ENCODE results near the gene NEK6.

NEK6 gene

DNA sequence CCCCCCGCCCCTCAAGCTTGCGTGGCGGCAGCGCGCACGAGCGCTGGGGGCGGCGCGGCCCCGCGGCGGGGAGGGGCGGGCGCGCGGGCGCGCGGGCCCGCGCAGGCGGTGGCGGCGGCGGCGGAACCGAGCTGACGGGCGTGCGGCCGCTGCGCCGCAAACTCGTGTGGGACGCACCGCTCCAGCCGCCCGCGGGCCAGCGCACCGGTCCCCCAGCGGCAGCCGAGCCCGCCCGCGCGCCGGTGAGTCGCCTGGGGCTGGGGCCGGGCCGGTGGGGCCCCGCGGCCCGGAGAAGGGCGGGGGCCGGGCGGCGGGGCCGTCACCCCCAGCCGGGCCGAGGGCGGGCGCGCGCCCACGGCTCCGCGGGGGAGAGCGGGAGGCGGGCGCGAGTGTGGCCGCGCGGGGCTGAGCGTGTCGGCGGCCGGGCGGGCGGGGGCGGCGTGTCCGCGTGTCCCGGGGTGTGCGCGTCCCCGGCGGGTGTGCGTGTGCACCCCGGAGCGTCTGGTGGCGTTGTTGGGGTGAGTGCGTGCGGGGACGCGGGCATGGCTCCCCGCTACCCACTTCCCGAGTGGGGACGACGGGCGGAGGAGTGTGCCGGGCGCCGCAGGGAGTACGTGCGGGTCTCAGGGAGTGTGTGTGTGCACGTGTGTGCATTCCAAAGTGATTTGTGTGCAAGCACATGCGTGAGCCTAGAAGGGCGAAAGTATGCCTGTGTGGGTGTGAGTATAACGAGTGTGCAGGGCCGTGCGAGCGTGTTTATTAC lies at the start of gene NEK6:
Gene NEK6, plus strand, starts transcription at position 106 of the 763 bp plus-strand sequence. CDS start 44,016 bp downstream, outside the sequence.
- peak; percentile 56 for DNase-seq (ENCODE audit: low spot score)

DNA sequence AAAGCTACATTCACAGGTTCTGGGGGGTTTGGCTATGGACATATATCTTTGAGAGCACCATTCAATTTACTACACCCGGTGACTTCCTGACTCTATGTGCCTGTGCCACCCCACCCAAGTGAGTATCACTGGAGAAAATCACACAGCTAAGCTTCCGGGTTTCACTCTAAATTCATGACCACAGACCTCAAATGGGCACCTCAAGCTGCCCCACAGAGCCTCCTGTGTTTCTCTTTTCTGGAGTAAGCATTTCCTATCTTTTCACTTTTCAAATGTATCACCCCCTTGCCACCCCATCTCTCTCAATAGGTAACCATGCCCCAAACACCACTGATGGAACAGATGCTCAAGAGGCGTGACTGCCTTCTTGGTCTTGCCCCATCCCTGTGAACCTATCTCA lies 49.2 kb upstream of the NEK6 start:
- DNase-seq (ENCODE audit: low spot score), result no peak

DNA sequence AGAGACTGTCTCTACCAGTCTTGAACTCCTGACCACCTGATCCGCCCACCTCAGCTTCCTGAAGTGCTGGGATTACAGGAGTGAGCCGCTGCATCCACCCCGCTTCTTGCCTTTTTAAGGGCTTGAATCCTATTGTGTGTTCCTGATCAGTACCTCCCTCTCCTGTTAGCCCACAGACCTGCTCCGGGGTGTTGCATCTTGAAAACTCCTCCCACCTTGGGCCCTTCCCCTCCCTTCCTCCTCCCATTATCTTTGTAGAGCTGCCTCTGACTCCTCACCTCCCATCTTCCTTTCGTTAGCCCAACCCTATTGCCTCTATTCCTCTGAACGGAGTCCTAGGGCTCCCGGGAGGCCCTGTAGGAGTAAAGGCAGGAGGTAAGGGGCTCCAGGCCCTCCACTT lies 48.5 kb upstream of the NEK6 start:
- DNase-seq (ENCODE audit: low spot score), result no peak

DNA sequence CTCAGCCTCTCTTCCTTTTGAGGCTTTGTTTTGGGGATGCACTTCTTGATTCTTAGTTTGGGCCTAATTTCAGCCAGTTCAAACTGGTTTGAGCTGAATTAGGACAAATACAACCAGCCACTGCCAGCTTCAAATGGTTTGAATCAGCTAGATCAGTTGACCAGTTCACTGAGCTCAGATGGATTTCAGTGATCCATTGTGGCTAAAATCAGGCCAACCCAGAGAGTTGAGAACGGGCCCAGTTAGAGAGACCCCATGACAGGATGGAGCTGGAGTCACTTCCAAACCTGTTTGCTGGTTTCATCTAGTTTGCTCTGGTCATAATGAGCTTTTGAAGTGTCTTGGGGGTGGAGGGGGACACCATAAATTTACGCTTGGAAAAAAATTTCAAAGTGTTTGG lies 48.0 kb upstream of the NEK6 start:
- DNase-seq (ENCODE audit: low spot score), result no peak

DNA sequence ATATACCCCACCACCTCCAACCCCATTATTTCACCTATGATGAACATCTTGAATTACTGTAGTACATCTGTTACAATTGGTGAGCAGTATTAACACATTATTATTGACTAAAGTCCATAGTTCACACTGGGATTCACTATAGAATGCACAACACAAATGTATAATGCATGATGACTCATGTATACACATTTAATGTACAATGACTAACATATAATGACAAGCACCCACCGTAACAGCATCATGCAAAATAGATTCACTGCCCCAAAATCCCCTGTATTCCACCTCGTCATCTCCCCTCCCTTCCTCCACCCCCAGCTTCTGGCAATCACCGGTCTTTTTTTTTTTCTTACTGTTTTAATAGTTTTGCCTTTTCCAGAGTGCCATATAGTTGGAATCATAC lies 47.1 kb upstream of the NEK6 start:
- DNase-seq (ENCODE audit: low spot score), result no peak

DNA sequence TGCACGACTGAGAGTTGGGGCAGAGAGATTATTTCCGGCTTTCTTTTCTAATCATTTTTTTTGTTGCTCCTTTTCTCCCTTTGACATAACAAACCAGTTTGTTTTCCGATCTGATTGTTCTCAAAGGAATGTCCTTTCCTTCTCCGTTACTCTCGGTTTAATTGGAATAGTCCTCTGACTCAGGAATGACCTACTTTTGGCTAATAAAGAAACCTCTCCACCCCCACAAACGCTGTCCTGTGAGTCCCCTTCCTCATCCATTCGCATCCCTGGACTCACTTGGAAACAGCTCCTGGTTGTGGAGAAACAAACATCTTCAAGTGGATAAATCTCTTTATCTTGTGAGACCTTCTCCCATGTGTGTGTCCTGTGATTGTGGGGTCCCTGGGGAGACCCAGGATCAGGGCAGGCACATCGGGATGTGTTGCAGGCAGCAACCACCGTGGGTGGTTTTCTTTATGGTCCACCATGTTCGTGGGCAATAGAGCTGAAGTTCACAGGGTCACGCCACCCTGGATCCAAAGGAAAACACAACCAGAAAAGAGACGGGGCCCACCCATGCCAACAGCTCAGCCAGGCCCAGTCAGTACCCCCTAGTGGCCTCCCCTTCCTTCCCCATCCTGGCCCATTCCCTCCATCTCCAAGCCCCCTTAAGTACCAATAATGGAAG lies 45.2 kb upstream of the NEK6 start:
- peak; percentile 70 for DNase-seq (ENCODE audit: low spot score)

DNA sequence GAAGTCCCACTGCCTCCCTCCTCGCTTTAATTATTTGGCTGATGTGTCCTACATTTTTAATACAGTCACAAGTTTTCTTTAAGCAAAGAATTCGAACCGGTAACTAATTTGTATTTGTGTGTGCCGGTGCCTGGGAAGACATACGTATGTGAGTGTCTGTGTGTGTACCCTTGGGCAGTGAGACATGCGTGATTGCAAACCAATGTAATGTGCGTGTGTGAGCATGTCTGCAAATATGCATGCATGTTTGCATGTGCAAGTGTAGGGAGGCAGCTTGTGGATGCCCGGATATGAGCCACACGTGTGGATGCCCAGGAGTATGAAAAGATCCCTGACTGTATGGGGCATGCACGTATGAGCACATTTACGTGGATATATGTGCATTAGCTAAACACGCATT lies 44.4 kb upstream of the NEK6 start:
- DNase-seq (ENCODE audit: low spot score), result no peak

DNA sequence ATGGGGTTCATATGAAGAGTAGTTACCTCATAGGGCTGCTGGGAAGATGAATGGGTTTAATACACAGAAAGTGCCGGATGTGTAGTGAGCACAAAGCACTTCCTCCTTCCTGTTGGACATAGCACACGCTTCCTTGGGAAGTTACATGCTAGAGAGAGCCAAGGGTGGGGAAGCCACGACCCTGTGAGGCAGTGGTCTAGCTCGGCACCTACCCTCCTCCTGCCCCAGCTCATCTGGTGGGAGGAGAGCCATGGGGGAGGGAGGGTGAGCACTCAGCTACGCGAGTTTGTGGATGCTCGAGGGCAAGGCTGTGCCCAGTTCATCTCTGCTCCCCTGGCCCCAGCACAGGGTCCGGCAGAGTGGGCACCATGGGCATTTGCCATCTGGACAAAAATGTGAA lies 43.6 kb upstream of the NEK6 start:
- DNase-seq (ENCODE audit: low spot score), result no peak

DNA sequence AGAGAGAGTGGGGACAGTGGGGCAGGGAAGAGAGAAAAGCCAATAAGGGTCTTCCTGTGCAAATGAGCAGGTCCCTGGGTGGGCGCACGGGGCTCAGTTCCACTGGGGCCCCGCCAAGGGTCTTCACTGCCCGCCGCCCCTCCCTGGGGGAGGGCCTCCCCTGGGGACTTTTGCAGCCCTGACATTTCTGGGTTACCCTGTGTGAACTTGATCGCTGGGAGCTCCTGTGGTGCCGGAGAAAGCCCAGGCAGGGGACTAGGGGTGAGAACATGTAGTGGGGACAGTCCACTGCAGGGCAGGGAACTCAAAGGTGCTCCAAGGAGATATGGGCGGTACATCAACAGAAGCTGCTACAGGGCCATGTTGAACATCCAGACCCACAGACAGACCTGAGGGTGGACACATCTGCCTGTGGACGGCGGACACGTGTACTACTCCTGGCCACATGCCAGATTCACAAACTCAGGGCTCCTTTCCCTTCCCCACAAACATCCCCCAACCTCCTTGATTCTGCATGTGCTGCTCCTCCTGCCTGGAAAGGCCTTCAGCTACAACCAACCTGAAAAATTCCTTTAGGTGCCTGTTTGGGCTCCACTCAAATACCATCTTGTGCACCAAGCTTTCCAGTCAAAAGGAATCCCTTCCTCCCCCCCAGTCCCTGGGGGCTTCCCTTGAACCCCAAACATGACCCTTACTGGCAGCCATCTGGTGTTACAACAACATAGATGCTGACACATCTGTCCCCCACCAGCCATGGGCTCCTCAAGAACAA lies 43.0 kb upstream of the NEK6 start:
- DNase-seq (ENCODE audit: low spot score), result no peak

DNA sequence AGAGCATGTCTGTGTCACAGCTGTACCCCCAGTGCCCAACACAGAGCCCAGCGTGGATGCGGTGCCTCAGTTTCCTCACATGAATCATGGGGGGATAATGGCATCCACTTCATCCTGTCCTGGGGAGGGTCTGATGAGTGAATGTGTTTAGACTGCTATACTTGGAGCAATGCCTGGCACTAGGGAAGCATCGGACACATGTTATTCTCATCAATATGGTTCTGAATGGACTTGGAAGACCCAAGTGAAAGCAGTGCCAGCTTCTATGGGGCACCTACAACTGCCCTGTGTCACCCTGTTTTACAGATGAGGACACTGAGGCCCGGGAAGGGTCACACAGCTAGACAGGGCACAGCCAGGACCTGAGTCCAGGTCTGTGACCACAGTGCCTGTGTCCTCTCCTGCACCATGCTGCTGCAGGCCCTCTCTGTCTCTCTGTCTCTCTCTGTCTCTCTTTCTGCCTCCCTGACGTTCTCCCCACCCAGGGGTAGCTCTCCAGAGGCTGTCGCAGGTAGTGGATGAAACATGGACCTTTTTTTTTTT lies 42.3 kb upstream of the NEK6 start:
- DNase-seq (ENCODE audit: low spot score), result no peak

DNA sequence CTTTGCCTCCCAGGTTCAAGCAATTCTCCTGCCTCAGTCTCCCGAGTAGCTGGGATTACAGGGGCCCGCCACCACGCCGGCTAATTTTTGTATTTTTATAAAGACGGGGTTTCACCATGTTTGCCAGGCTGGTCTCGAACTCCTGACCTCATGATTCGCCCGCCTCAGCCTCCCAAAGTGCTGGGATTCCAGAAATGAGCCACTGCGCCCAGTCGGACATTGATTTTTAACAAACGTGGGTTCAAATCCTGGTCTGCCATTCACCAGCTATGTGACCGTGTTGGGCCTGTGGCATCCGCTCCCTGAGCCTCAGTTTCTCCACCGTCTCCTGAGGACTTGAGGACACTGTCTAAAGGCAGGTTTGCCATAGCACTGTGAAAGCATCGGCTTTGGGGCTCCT lies 41.8 kb upstream of the NEK6 start:
- no peak for DNase-seq (ENCODE audit: low spot score)

DNA sequence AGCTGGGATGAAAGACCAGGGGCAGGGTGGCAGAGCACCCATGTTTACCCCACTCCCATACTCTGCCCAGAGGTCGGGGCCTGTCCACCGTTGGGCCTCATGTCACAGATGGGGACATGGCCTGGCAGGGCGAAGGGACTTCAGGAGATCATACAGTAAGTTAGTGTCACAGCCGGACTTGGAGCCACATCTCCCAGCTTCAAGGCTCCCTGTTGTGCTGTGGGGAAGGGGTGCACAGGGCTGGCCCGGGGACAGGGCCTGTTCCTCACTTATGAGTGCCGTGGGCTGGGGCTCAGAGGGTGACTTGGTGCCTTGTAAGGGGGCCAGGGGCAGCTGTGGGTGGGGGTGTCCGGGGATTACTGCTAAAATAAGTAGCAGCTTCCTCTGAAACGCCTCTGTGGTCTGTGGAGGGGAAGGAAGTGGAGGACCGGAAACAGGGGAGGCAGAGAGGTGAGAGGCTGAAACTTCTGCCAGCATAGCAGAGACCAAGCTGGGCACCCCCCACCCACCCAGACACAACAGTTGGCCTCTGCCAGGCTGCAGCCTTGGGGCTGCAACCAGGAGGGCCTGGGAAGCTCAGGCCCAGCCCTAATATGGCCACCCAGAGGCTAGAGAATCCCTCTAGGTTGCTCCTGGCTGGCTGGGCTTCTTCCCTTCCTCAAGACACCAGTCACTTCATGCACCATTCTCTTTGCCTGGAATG lies 41.1 kb upstream of the NEK6 start:
- DNase-seq (ENCODE audit: low spot score), result no peak

DNA sequence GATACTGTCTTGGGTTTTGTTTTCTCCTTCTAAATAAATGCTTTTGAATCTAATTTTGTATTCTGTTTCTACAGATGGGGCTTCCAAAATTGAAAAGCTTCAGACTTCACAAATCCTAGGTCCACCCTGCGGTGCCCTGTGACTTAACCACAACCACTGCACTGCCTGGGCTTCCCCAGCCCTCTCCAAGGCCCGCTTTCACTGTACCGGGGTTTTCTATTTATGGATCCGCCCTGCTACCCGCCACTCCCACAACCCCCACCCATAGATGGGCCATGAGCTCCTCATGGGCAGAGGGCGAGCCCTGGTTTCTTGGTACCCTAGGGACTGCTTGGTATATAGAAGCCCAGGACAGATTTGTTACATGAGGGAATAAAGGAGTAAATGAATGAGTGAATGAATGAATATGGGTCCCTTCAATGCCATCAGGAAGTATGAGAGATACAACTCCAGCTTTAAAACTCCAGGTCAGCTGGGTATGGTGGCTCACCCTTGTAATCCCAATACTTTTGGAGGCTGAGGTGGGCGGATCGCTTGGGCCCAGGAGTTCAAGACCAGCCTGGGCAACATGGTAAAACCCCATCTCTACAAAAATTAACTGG lies 39.8 kb upstream of the NEK6 start:
- DNase-seq (ENCODE audit: low spot score), result no peak

DNA sequence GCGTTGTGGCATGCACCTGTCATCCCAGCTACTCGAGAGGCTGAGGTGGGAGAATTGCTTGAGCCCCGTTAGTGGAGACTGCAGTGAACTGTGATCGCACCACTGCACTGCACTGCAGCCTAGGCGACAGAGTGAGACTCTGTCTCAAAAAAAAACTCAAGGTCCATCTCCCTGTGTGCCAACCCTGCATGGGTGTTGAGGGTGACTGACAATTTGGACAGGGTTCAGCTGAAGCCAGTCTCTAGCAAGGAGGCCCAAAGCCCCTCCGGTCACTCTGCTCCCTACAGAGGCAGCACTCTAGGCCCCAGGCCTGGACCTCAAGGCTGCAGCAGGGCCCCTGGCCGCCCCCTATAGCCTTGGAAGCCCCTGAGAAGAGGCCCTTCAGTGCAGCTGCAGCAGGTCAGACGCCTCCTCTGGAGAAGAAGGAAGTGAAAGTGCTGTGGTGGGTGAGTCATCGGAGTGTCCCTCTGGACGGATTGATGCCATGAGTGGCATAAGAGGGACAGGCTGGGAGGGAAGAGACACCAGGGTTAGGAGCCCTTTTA lies 39.2 kb upstream of the NEK6 start:
- peak; percentile 82 for DNase-seq (ENCODE audit: low spot score)

DNA sequence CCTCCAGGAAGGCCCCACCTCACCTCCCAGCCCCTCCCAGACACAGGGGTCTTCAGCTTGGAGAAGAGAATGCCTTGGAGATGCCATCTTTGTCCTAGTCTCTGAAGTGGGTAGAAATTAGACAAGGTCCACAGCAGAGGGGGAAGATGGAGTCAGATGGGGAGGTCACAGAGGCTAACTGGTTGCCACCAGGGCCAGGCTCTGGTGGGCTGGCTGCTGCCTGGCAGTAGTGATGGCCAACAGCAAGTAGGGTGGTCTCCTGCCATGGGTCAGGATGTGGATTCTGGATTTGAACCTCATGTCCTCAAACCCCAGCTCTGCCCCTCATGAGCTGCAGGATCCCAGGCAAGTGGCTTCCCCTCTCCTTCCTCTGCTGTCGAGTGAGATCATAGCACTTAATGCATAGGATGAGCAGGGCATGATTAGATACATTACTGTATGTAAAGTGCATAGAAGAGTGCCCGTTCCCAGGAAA lies 38.7 kb upstream of the NEK6 start:
- no peak for DNase-seq (ENCODE audit: low spot score)

DNA sequence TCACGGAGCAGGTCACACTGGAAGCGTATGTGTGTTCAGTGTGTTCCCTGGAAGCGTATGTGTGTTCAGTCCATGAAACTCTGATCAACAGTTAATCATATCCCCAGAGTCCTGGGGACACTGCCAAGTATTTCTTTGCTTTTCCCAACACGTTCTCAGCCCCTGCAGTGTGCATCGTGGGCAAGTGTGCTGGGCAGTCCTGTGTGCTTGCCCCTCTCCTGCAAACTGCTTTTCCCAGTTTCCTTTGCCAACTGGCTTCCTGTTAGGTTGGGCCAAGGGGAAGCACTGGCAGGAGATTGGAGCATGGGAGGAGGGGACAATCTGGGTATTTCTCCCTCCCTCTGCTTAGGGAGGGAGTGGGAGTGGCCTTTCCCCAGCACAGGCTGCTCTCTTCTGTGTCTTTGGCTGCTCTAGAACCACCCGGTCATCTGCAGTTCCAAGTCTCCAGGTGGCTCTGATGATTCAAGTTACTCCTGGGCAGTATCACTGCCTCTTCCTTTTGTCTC lies 36.8 kb upstream of the NEK6 start:
- DNase-seq (ENCODE audit: low spot score), result peak; percentile 49

DNA sequence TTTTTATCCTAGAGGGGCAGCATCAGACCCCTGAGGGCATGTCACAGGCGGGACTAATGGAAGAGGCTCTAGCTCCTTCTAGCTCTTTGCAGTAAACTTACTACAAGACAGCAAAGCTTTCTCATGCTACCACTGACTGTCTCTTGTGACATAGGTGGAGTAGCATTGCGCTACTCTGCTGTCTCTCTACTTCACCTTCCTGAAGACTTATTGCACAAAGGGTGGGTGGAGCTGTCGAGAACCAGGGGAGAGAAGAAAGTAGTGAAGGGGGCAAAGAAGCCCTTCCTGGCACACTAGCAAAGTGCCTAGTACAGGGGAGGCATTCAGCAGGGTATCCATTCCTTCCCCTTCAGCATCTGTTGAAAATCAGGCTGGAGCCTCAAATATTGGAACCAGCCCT lies 36.1 kb upstream of the NEK6 start:
- DNase-seq (ENCODE audit: low spot score), result no peak

DNA sequence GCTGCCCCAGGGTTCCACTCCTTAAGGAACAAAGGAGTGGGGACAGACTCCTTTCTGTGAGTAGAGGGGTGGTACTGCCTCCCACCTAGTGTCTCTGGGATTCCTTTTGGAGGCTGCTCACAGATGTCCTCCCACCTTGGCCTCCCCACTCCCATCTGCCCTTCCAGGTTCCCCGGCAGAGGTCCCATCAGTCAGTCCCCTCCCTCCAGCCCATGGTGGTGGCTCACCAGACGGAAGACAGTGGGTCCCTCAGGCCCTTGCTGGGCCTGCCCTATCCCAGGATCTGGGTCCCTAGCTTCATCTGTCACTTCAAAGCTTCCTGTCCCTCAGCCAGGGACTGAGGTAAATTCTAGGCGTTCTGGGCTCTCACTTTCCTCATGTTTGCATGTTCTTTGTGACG lies 35.6 kb upstream of the NEK6 start:
- no peak for DNase-seq (ENCODE audit: low spot score)

DNA sequence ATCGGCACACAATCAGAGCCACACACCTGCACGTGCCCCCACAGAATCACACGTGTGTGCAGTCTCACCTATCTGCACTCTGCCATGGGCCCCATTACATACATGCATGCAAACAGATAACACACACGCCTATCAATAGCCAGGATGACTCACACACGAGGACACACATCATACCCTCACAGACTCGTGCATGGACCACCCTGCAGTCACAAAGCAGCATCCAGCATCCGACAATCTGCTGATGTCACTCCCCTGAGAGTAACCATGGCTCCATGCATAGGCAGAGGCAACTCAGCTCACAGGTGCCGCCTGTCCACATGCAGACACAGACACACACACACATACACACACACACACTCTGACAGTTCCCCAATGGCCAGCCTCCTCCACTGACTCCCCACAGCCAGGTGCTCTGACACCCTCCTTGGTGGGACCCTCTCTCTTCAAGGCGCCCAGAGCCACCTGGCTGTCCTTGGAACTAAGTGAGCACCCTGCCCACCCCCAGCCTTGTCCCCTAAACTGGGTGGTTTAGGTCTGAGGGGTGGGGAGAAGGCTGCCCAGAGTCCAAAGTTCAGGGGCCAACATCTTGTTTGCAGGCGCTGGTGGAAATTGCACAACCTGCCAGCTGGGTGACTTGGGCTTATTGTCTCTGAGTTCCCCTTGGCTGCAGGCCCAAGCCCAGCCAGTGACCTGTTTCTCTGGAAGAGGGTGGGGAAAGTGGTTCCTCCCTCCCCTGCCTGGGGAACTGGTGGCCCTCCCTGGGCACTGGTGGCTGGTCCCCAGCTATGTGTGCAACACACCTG lies 34.6 kb upstream of the NEK6 start:
- DNase-seq (ENCODE audit: low spot score), result peak; percentile 27

DNA sequence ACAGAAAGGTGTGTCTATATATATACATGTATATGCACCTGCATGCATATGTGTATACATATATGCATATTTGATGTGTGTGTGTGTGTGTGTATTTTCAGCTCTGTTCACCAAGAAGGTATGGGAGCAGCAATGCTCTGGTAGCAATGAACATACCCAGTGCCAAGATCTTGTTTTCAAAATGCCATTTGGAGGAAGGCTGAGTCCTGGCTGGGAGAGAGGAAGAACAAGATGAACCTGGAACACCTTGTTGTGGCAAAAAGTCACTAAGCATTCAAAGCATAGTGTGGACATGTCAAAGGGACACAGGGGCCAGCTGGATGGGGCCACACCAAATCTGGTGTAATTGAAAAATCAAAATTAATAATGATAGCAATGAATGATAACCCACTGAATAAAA lies 31.8 kb upstream of the NEK6 start:
- DNase-seq (ENCODE audit: low spot score), result no peak

All from hepatic stellate cell (primary cell).